ENCODE measurements around the gene PPP2R5C. TPM values are rescaled to one million over a fixed set of nuclear protein-coding genes. Genes with fewer than 3 reads are reported as not detected.

The PPP2R5C gene
- total RNA-seq, 1 experiment from 2014 or later: 80.3 TPM

DNA sequence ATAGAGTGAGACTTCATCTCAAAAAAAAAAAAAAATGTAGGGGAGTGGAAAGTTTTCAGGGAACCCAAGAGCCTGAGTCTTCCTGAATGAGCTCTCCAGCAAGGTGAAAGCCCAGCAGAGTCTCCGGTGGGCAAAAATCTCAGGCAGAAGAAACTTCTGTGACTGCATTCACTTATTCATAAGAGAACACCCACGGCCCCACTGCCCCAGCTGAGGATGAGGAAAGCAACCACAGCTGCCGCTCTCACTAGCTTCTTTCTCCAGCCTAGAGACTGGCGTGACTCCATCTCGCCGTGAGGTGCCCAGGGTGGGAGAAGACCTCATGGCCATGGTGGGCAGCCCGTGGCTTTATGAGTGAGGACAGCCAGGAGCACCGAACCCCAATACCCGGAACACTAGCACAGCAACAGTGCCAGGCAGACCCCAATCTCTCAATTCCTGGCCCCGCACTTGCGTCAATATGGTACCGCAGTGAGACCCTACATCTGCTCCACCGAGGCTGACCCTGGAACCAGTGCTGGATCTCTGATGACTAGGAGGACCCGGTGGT, 173.2 kb downstream of the PPP2R5C start:
- H3K4me3 ChIP-seq (ENCODE audit: low read depth in 2 of 2, low read length in 2 of 2): no peak overlapping the region
- no peaks in the 10 kb centered on the region for H3K9me3 ChIP-seq (ENCODE audit: control insufficient read depth, insufficient read depth, low read depth, low read length)
- ChIA-PET POLR2A (interaction anchor here (0.6 kb wide), 1 partner anchor 21 kb away, joined by 3 read pairs; no protein-coding TSS in a partner anchor), CTCF (no interaction called here)
- no peak for ATAC-seq
- H3K27ac ChIP-seq (ENCODE audit: low read length): no peak overlapping the region
- H3K27me3 ChIP-seq (ENCODE audit: control insufficient read depth, insufficient read depth, low read length): no peaks in the 10 kb centered on the region
- DNase-seq (ENCODE audit: low read depth, low spot score): no peak
- BruUV-seq (replicated peaks): no TSS peak
- no peaks in the 10 kb centered on the region for H3K36me3 ChIP-seq (ENCODE audit: control insufficient read depth, insufficient read depth, low read length)
- in situ Hi-C loops (cut with HindIII; ENCODE audit: low pct_unique_long_range_greater_than_20kb, low sequenced_read_pairs): no loop called here
- no peak for TF ChIP-seq POLR2AphosphoS5 (IDR thresholded peaks at IDR 0.05; ENCODE audit: low read depth, low read length)
- intact Hi-C loops (cut with micrococcal nuclease; ENCODE audit: unreplicated experiment): loop anchor here (10.0 kb wide), 1 partner anchor 160 kb away; no protein-coding TSS in a partner anchor
- no peaks in the 10 kb centered on the region for H3K4me1 ChIP-seq (ENCODE audit: control insufficient read depth, insufficient read depth, low read length)

DNA sequence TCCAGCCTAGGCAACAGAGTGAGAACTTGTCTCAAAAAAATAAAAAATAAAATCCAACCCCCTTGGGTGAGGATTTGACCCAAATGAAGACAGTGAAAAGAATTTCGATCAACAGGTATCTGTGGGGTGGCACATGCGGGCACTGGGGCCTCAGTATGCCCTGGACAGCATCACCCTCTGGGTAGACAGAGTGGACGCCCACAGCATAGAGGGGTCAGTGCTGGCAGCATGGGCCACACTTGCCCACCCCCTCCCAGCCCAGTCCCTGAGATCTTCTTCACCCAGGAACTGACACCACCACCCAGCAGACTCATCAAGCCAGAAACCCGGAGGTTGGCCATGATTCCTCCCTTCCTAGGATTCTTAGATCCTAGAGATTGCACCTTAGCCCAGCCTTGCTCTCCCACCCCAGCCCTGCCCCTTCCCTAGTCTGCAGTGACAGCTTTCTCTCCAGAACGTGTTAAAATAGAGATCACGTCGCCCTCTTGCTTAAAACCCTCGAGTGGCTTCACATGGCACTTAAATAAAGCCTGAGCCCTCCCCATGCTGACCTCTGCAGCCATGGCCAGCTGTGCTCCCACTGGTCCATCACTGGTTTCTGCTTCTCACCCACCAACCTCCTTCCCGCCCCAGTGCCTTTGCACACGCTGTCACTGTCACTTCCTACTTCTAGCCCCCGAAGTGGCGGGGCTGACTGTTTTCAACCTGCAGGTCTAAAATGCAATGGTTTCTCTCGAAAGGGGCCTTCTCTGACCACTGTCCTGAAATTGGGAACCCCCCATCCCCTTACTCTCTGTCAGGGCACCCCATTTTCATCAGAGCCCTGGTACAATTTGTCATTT, 176.6 kb downstream of the PPP2R5C start:
- ATAC-seq: no peak
- ChIA-PET CTCF (no interaction called here), POLR2A (no interaction called here)
- no peak overlapping the region for H3K4me3 ChIP-seq (ENCODE audit: low read depth in 2 of 2, low read length in 2 of 2)
- no peak for TF ChIP-seq TCF7L2 (IDR thresholded peaks at IDR 0.05; ENCODE audit: low read depth, low read length)
- no peaks in the 10 kb centered on the region for H3K36me3 ChIP-seq (ENCODE audit: control insufficient read depth, insufficient read depth, low read length)
- no peaks in the 10 kb centered on the region for H3K4me1 ChIP-seq (ENCODE audit: control insufficient read depth, insufficient read depth, low read length)
- H3K9me3 ChIP-seq (ENCODE audit: control insufficient read depth, insufficient read depth, low read depth, low read length): no peaks in the 10 kb centered on the region
- BruUV-seq (replicated peaks): no TSS peak
- no peak overlapping the region for H3K27ac ChIP-seq (ENCODE audit: low read length)
- H3K27me3 ChIP-seq (ENCODE audit: control insufficient read depth, insufficient read depth, low read length): no peaks in the 10 kb centered on the region
- in situ Hi-C loops (cut with HindIII; ENCODE audit: low pct_unique_long_range_greater_than_20kb, low sequenced_read_pairs): no loop called here
- DNase-seq (ENCODE audit: low read depth, low spot score): no peak
- intact Hi-C loops (cut with micrococcal nuclease; ENCODE audit: unreplicated experiment): loop anchor here (10.0 kb wide), 1 partner anchor 163 kb away; no protein-coding TSS in a partner anchor

DNA sequence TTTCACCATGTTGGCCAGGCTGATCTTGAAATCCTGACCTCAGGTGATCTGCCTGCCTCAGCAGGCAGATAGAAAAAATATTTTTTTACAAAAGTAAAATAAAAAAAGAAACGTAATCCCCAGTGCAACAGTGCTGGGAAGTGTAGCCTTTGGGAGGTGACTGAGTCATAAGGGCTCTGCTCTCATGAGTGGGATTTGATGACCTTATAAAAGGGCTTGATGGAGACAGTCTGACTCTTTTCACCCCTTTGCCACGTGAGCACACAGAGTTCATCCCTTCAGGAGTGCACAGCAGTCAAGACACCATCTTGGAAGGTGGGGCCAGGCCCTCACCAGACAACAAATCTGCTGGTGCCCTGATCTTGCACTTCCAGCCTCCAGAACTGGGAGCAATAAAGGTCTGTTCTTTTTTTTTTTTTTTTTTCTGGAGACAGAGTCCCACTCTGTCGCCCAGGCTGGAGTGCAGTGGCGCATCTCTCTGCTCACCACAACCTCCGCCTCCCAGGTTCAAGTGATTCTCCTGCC, 178.2 kb downstream of the PPP2R5C start:
- H3K27me3 ChIP-seq (ENCODE audit: control insufficient read depth, insufficient read depth, low read length): no peaks in the 10 kb centered on the region
- in situ Hi-C loops (cut with HindIII; ENCODE audit: low pct_unique_long_range_greater_than_20kb, low sequenced_read_pairs): no loop called here
- TF ChIP-seq, protein P1, sequence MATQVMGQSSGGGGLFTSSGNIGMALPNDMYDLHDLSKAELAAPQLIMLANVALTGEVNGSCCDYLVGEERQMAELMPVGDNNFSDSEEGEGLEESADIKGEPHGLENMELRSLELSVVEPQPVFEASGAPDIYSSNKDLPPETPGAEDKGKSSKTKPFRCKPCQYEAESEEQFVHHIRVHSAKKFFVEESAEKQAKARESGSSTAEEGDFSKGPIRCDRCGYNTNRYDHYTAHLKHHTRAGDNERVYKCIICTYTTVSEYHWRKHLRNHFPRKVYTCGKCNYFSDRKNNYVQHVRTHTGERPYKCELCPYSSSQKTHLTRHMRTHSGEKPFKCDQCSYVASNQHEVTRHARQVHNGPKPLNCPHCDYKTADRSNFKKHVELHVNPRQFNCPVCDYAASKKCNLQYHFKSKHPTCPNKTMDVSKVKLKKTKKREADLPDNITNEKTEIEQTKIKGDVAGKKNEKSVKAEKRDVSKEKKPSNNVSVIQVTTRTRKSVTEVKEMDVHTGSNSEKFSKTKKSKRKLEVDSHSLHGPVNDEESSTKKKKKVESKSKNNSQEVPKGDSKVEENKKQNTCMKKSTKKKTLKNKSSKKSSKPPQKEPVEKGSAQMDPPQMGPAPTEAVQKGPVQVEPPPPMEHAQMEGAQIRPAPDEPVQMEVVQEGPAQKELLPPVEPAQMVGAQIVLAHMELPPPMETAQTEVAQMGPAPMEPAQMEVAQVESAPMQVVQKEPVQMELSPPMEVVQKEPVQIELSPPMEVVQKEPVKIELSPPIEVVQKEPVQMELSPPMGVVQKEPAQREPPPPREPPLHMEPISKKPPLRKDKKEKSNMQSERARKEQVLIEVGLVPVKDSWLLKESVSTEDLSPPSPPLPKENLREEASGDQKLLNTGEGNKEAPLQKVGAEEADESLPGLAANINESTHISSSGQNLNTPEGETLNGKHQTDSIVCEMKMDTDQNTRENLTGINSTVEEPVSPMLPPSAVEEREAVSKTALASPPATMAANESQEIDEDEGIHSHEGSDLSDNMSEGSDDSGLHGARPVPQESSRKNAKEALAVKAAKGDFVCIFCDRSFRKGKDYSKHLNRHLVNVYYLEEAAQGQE (IDR thresholded peaks at IDR 0.05; ENCODE audit: insufficient read depth in 1 of 2, low read depth in 2 of 2, low read length in 1 of 2): no peak
- TF ChIP-seq TCF7L2 (IDR thresholded peaks at IDR 0.05; ENCODE audit: low read depth, low read length) (no peak), SIN3A (IDR thresholded peaks at IDR 0.05; ENCODE audit: borderline replicate concordance, insufficient read depth, low read depth, low read length) (no peak), POLR2AphosphoS5 (IDR thresholded peaks at IDR 0.05; ENCODE audit: low read depth, low read length) (no peak)
- TF ChIP-seq, protein P2, sequence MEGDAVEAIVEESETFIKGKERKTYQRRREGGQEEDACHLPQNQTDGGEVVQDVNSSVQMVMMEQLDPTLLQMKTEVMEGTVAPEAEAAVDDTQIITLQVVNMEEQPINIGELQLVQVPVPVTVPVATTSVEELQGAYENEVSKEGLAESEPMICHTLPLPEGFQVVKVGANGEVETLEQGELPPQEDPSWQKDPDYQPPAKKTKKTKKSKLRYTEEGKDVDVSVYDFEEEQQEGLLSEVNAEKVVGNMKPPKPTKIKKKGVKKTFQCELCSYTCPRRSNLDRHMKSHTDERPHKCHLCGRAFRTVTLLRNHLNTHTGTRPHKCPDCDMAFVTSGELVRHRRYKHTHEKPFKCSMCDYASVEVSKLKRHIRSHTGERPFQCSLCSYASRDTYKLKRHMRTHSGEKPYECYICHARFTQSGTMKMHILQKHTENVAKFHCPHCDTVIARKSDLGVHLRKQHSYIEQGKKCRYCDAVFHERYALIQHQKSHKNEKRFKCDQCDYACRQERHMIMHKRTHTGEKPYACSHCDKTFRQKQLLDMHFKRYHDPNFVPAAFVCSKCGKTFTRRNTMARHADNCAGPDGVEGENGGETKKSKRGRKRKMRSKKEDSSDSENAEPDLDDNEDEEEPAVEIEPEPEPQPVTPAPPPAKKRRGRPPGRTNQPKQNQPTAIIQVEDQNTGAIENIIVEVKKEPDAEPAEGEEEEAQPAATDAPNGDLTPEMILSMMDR (IDR thresholded peaks at IDR 0.05): no peak
- no TSS peak for BruUV-seq (replicated peaks)
- H3K36me3 ChIP-seq (ENCODE audit: control insufficient read depth, insufficient read depth, low read length): no peaks in the 10 kb centered on the region
- intact Hi-C loops (cut with micrococcal nuclease; ENCODE audit: unreplicated experiment): loop anchor here (10.0 kb wide), 2 partner anchors 165 to 235 kb away; no protein-coding TSS in a partner anchor
- DNase-seq (ENCODE audit: low read depth, low spot score): no peak
- CTCF ChIA-PET: no interaction called here
- H3K4me3 ChIP-seq (ENCODE audit: low read depth in 2 of 2, low read length in 2 of 2): no peak overlapping the region
- H3K4me1 ChIP-seq (ENCODE audit: control insufficient read depth, insufficient read depth, low read length): no peaks in the 10 kb centered on the region
- ATAC-seq: no peak
- POLR2A ChIA-PET: no interaction called here
- no peak overlapping the region for H3K27ac ChIP-seq (ENCODE audit: low read length)
- H3K9me3 ChIP-seq (ENCODE audit: control insufficient read depth, insufficient read depth, low read depth, low read length): no peaks in the 10 kb centered on the region
